ENCODE measurements around the gene CDH12.
"Not testable (repeated sequence)": the region's sequence is repeated elsewhere in the genome, so short reads cannot be mapped to it uniquely, and the experiment has no call there.

The CDH12 gene

GRCh38 chr5:22596404-22596970 lies 256.7 kb downstream of the CDH12 start:
- no peak for DNase-seq
- in situ Hi-C loops (cut with MboI; ENCODE audit: low pct_unique_long_range_greater_than_20kb, low sequenced_read_pairs), result no loop called here

- in situ Hi-C loops (cut with MboI; ENCODE audit: low pct_unique_long_range_greater_than_20kb, low sequenced_read_pairs), result no loop called here
Observed at GRCh38 chr5:22594491-22594890, 258.7 kb downstream of the CDH12 start.

GRCh38 chr5:22593592-22593991 lies 259.6 kb downstream of the CDH12 start:
- in situ Hi-C loops (cut with MboI; ENCODE audit: low pct_unique_long_range_greater_than_20kb, low sequenced_read_pairs), result no loop called here
- no peak for DNase-seq

More at GRCh38 chr5:22594491-22594890, 258.7 kb downstream of the CDH12 start:
- DNase-seq, result no peak

- in situ Hi-C loops (cut with MboI; ENCODE audit: low pct_unique_long_range_greater_than_20kb, low sequenced_read_pairs), result no loop called here
- DNase-seq, result no peak
Observed at GRCh38 chr5:22591461-22591860, 261.7 kb downstream of the CDH12 start.

- in situ Hi-C loops (cut with MboI; ENCODE audit: low pct_unique_long_range_greater_than_20kb, low sequenced_read_pairs), result no loop called here
- no peak for DNase-seq
Observed at GRCh38 chr5:22590677-22591268, 262.4 kb downstream of the CDH12 start.

GRCh38 chr5:22577711-22578110 lies 275.4 kb downstream of the CDH12 start:
- DNase-seq, result no peak
- in situ Hi-C loops (cut with MboI; ENCODE audit: low pct_unique_long_range_greater_than_20kb, low sequenced_read_pairs), result no loop called here

- in situ Hi-C loops (cut with MboI; ENCODE audit: low pct_unique_long_range_greater_than_20kb, low sequenced_read_pairs), result no loop called here
- no peak for DNase-seq
Observed at GRCh38 chr5:22577006-22577405, 276.1 kb downstream of the CDH12 start.

GRCh38 chr5:22572941-22573340 lies 280.2 kb downstream of the CDH12 start:
- DNase-seq, result no peak
- in situ Hi-C loops (cut with MboI; ENCODE audit: low pct_unique_long_range_greater_than_20kb, low sequenced_read_pairs), result no loop called here

- in situ Hi-C loops (cut with MboI; ENCODE audit: low pct_unique_long_range_greater_than_20kb, low sequenced_read_pairs), result no loop called here
- no peak for DNase-seq
Observed at GRCh38 chr5:22567983-22568382, 285.2 kb downstream of the CDH12 start.

- DNase-seq, result no peak
- in situ Hi-C loops (cut with MboI; ENCODE audit: low pct_unique_long_range_greater_than_20kb, low sequenced_read_pairs), result no loop called here
Observed at GRCh38 chr5:22560147-22560546, 293.0 kb downstream of the CDH12 start.

GRCh38 chr5:22557251-22557650 lies 295.9 kb downstream of the CDH12 start:
- in situ Hi-C loops (cut with MboI; ENCODE audit: low pct_unique_long_range_greater_than_20kb, low sequenced_read_pairs), result no loop called here
- no peak for DNase-seq

GRCh38 chr5:22554475-22554874 lies 298.7 kb downstream of the CDH12 start:
- in situ Hi-C loops (cut with MboI; ENCODE audit: low pct_unique_long_range_greater_than_20kb, low sequenced_read_pairs), result no loop called here

GRCh38 chr5:22549876-22550671 lies 303.1 kb downstream of the CDH12 start:
- DNase-seq, result no peak
- in situ Hi-C loops (cut with MboI; ENCODE audit: low pct_unique_long_range_greater_than_20kb, low sequenced_read_pairs), result no loop called here

More at GRCh38 chr5:22554475-22554874, 298.7 kb downstream of the CDH12 start:
- no peak for DNase-seq

- DNase-seq, result no peak
- in situ Hi-C loops (cut with MboI; ENCODE audit: low pct_unique_long_range_greater_than_20kb, low sequenced_read_pairs), result no loop called here
Observed at GRCh38 chr5:22542340-22542739, 310.8 kb downstream of the CDH12 start.

GRCh38 chr5:22541037-22541436 lies 312.1 kb downstream of the CDH12 start:
- no peak for DNase-seq
- in situ Hi-C loops (cut with MboI; ENCODE audit: low pct_unique_long_range_greater_than_20kb, low sequenced_read_pairs), result no loop called here

- in situ Hi-C loops (cut with MboI; ENCODE audit: low pct_unique_long_range_greater_than_20kb, low sequenced_read_pairs), result no loop called here
- DNase-seq, result no peak
Observed at GRCh38 chr5:22539762-22540161, 313.4 kb downstream of the CDH12 start.

GRCh38 chr5:22531986-22532385 lies 321.2 kb downstream of the CDH12 start:
- no peak for DNase-seq
- in situ Hi-C loops (cut with MboI; ENCODE audit: low pct_unique_long_range_greater_than_20kb, low sequenced_read_pairs), result no loop called here

- in situ Hi-C loops (cut with MboI; ENCODE audit: low pct_unique_long_range_greater_than_20kb, low sequenced_read_pairs), result no loop called here
- DNase-seq, result no peak
Observed at GRCh38 chr5:22521521-22521920, 331.6 kb downstream of the CDH12 start.

- DNase-seq; in situ Hi-C loops (cut with MboI; ENCODE audit: low pct_unique_long_range_greater_than_20kb, low sequenced_read_pairs): not testable (repeated sequence)
Observed at GRCh38 chr5:22516497-22516896, 336.6 kb downstream of the CDH12 start.

- in situ Hi-C loops (cut with MboI; ENCODE audit: low pct_unique_long_range_greater_than_20kb, low sequenced_read_pairs), result no loop called here
Observed at GRCh38 chr5:22514231-22514630, 338.9 kb downstream of the CDH12 start.

More at GRCh38 chr5:22514231-22514630, 338.9 kb downstream of the CDH12 start:
- DNase-seq, result no peak

Measured in KBM-7 (cell line).